Suppressor macrophage treated with lipopolysaccharide for 1 hour (primary cell): ENCODE results near the gene PGD.
A peak's percentile ranks its signal among the peaks of the same experiment; 100 is the strongest.

Experiments used
- DNase-seq, 3 donors: peaks; one replicate each; pipeline ENCODE4 v3.0.0-alpha.2; 2020 to 2022

Gene PGD

GRCh38 chr1:10398734-10399443, at the start of gene PGD:
Gene PGD, plus strand, starts transcription at chr1:10399064. Its CDS starts 54 bp downstream, at chr1:10399118.
- peak; percentile 99 to 100 (median 99) for DNase-seq

DNA sequence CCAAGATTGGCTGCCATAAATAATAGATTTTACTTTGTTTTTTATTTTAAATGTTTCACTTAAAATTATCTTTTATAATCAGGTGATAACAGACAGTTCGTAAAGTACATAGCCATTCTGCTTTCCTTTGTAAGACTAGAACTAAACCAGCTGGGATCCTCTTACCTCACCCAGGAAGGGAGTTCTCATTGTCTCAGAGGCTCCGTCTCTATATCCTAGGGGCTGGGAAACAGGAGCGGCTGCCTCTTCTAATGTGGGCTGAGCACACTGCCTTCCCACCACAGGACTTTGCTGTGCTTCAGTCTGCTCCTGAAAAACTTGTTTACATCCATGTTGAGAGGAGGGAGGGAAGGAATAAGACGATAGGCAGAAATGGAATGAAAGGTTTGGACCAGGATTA, 45.6 kb upstream of the PGD start:
- no peak for DNase-seq

GRCh38 chr1:10353693-10354092, 45.2 kb upstream of the PGD start:
- DNase-seq = no peak

DNA sequence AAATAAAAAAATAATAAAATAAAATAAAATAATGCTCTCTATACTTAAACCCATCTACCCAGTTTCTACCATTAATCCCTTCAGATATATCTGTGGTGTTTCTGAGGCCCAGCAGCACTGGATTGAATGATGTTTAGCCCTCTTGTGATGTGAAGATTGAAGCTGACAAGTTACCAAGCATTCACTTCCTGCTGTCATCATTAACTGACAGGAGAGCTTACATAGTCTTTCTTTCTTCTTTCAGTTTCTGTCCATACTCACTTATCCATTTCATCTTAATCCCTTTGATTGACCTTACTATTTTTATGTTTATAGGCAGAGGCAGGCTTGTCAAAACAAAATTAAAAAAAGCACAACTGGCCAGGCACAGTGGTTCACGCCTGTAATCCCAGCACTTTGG, 38.8 kb upstream of the PGD start:
- DNase-seq = no peak

- DNase-seq = no peak
Measured at GRCh38 chr1:10361515-10361914, 37.3 kb upstream of the PGD start.

- DNase-seq = no peak
Measured at GRCh38 chr1:10368194-10368593, 30.7 kb upstream of the PGD start.

- no peak for DNase-seq
Measured at GRCh38 chr1:10374442-10374860, 24.4 kb upstream of the PGD start.

DNA sequence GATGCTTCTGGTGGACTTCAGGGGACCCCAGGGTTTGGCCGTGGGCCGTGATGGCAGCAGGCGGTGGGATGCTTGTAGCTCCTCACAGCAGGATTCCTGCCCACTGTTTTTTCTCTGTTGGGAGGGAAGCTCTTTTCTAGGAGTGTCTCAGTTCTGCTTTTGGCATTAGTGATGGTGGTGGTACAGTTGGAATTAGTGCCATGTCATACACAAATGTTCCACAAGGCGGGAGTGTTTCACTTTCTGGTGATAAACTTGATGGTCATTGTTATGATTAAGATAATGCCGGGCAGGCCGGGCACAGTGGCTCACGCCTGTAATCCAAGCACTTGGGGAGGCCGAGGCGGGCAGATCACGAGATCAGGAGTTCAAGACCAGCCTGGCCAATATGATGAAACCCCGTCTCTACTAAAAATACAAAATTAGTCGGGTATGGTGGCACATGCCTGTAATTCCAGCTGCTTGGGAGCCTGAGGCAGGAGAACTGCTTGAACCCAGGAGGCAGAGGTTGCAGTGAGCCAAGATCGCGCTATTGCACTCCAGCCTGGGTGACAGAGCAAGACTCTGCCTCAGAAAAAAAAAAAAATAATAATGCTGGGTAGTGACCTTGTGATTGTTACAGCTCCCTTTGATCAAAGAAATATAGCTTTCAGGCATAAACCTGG, 21.4 kb upstream of the PGD start:
- peak; percentile 85 to 93 (median 91) for DNase-seq

DNA sequence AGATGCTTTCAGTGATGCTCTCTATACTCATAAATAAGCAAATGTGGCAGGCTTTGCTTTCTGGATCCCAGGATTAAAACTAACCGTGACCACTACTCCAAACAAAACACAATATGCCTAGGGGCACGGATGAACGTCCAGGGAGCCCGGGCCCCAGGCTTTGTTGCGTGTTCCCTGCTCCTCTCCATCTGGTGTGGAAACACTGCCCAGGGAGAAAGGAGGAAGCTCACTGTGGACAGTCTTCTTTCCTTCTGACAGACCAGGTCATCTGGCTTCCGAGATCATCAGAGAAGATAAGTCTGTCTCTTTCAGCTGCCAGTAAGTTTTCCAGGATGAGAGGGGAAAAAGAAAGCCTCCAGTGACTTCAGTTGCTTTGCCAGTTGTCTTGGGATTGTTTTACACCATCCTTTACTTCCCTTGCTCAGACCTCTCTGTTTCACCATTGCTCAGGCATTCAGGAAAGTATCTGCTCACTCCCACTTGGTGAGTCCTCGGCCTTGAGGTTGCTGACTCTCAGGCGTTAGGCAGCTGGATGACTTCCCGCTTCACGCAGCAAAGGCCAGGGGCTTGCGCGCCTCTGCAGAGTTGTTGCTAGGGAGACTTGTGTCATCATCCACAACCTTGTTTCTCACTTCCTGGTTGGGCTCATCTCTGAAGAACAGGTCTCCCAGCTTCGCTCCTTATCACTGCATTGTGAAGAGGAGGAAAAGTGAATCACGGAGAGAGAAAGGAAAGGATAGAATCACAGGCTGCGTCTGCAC, 20.6 kb upstream of the PGD start:
- DNase-seq = peak; percentile 87 to 94 (median 89)

DNA sequence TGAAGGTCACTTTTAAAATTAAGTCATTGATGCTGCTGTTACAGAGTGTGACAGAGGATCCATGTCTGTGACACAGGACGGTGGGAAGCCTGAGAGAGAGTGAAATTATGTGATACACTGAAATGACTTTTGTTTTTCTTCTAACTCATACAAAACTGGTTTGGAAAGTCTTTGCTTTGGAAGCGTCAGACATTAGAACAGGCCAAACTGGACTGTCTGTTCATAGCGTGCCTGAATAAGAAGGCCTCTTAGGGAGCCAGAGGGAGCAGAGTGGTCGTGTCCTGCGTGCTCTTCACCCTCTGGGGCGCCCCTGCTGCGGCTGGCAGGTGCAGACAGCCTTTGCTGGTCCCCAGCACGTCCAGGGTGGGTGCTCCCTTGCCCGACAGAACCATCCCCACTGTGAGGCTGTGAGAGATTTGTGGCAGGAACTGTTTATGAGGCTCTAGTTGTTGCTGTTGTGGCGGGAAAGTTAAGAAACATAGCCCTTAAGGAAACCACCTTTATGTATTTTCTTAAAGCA, 19.7 kb upstream of the PGD start:
- no peak for DNase-seq

GRCh38 chr1:10379676-10380075, 19.2 kb upstream of the PGD start:
- no peak for DNase-seq

DNA sequence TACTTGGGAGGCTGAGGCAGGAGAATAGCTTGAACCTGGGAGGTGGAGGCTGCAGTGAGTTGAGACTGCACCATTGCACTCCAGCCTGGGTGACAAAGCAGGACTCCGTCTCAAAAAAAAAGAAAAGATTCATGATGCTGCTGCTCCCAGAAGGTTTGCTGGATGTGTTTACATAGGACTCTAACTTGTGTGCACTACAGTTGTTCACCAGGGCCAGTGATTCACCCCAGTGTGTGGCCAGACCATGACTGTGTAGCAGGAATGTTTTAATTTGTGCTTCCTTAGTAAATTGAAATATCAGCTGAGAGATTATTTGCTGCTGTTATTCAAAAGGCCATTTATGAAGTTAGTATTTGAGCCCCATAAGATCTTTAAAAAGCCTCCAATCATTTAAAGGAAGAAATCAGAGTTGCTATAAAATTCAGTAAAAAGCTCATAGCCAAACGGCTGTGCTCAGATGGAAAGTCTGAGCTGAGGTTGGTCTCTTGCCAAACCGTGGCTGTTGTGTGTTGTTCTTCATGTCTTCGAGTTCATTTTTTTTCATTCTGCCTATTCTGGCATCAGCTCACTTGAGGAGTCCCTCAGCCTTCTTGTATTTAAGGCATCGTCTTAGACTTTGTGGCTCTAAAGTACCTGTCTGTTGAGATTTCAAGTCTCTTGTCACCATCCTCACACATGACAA, 18.1 kb upstream of the PGD start:
- no peak for DNase-seq

- no peak for DNase-seq
Measured at GRCh38 chr1:10383630-10384029, 15.2 kb upstream of the PGD start.

GRCh38 chr1:10384219-10384618, 14.6 kb upstream of the PGD start:
- no peak for DNase-seq

- no peak for DNase-seq
Measured at GRCh38 chr1:10386761-10387676, 11.8 kb upstream of the PGD start.

DNA sequence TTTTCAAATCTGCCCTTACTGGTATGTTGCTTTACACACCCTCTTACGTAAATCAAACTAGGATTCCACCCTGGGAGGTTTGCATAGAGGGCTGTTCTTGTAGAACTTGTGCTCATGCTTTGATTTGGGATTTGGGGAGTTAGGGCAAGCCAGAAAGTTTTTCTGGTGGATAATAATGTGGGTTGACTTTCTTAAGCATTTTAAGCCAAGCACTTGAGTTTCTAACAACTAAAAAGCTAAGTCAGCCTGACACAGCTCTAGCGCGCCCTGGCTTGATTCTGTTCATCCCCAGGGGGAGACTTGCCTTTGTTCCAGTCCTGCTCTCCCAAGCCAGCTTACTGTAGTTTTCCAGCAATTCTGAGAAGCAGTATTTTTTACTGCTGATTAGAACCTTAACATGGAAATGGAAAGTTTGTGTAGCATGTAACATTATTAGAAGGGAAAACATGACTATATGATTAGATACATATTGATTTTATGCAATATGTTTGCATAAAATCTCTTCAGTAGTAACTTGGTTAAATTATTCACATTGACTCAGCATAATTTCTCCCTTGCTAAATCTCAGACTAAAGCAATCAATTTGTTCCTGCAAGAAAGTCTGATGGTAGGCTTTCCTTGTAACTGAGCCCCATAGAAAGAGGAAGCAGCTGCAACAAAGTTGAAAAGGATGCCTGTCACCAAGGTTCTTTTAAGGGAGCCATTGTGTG, 11.0 kb upstream of the PGD start:
- DNase-seq = peak; percentile 72 to 86 (median 80)

DNA sequence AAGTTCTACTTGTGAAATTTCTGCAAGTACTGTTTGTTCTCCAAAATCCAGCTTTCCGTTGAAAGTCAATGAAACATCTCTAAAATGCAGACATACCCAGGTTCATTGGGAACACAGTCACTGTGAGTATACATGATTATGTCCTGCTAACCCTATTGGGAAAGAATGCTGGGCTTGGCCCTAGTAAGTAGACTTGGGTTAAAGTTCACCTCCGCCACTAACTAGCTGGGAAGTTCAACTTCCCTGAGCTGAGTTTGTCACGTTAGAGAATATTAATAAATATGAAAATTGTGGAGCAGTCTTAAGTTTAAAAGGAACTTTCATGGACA, 10.5 kb upstream of the PGD start:
- DNase-seq = no peak

DNA sequence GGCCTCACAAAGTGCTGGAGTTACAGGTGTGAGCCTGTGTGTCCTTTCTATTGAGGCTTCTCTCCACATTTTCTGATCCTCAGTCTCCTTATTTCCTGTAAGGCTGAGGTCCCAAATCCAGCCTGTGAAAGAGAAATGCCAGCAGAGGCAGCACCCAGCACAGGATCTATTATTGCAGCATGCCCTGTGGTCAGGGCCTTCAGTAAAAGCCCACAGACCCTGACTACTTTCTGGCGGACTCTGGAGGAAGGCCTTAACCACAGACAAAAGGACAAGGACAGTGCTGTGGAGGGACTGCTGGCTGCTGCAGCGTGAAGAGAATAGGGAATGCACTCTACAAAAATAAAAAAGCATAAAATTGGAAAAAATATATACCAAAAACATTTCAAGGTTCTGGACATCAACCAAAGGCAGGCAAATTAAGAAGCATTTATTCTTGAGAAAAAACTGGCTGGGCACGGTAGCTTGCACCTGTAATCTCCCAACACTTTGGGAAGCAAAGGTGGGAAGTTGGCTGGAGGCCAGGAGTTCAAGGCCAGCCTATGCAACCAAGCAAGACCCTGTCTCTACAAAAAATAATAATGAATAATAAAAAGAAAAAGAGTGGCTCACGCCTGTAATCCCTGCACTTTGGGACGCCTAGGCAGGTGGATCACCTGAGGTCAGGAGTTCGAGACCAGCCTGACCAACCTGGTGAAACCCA, 9.4 kb upstream of the PGD start:
- DNase-seq = no peak

DNA sequence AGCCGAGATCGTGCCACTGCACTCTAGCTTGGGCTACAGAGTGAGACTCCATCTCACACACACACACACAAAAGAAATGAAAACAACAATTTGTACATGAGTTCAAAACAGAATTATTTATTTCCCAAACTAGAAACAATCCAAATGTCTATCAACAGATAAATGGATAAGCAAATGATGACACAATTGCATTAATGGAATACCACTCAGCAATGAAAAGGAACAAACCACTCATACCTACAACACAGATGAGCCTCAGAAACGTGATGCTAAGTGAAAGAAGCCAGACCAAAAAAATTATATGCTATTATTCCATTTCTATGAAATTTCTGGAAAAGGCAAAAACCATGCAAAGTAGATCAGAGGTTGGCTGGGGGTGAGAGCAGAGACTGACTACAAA, 2.0 kb upstream of the PGD start:
- DNase-seq = no peak

GRCh38 chr1:10398278-10398733, 558 bp upstream of the PGD start:
- DNase-seq = no peak
